SH-SY5Y (cell line): ENCODE results near the gene EPAS1.

ENCODE experiments used
- GATA2 ChIP-seq: IDR thresholded peaks from 2 replicates; pipeline ENCODE4 v1.6.1; 2011; ENCODE audit warnings: mild to moderate bottlenecking, low read depth, low read length
- GATA3 ChIP-seq: IDR thresholded peaks from 2 replicates; pipeline ENCODE4 v1.6.1; 2011; ENCODE audit warnings: low read depth, mild to moderate bottlenecking, low read length, moderate library complexity

- TF ChIP-seq GATA3 (no peak), GATA2 (no peak)
These were observed 23.3 kb upstream of the EPAS1 start for GRCh38 chr2:46273919-46274318.
